PC-3 (cell line): ENCODE data around the gene RAP1GAP.

Source experiments
- CTCF ChIP-seq: fragments of 300-600 bp; sonication (generic); conservative IDR thresholded peaks from 2 replicates; pipeline ENCODE4 v1.5.1; 2017; ENCODE audit warnings: antibody characterized with exemption, low read depth, mild to moderate bottlenecking, low read length
- EZH2 ChIP-seq: fragments of 300-600 bp; sonication (generic); IDR thresholded peaks from one replicate; pipeline ENCODE4 v1.6.1; 2017; ENCODE audit warnings: antibody characterized with exemption, mild to moderate bottlenecking, low read length; ENCODE audit not compliant: unreplicated experiment
- EZH2phosphoT487 ChIP-seq: fragments of 300-600 bp; sonication (generic); IDR thresholded peaks from 2 replicates; pipeline ENCODE4 v1.6.1; 2018; ENCODE audit warnings: mild to moderate bottlenecking, antibody characterized with exemption, low read length, borderline replicate concordance

- no peak for TF ChIP-seq CTCF
- TF ChIP-seq EZH2phosphoT487: no peak
- no peak for TF ChIP-seq EZH2
These were observed 11.2 kb upstream of the RAP1GAP start for GRCh38 chr1:21680381-21680780.
